HG03060 (cell line): ENCODE measurements around the gene CMIP.

Source experiments
- ATAC-seq: cut with Tn5 transposase; IDR thresholded peaks from one replicate; pipeline ENCODE4 v1.9.1; 2021; ENCODE audit warnings: low read depth, moderate number of reproducible peaks; ENCODE audit not compliant: unreplicated experiment

CMIP gene

DNA sequence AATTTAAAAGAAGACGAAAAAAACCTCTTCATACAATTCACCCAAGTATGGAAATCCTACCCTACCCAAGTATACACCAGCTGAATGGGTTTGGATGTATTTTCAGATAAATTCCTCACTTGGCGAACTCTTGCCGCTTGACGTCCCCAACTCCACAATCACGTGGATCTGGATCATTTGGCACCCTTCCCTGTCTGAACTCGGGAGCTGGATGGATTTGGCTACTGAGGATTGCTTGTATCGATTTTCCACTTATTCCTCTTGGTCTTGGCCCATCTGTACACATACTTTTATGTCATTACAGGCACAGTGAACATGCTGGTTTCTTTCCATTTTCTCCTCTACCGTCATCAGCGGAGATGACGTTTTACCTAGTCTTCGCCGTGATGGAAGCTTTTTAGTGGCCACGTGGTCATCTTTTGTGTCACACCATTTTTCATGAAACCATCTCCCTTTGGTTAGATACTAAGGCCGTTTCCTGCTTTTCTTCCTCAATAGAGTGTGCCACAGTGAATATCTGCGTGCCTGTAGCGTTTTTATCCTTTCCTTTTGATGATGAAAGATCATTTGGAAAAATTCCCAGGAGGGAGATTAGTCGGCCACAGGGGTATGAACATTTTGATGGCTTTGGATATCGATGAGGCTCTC lies 47.1 kb downstream of the CMIP start:
- ATAC-seq, result no peak

DNA sequence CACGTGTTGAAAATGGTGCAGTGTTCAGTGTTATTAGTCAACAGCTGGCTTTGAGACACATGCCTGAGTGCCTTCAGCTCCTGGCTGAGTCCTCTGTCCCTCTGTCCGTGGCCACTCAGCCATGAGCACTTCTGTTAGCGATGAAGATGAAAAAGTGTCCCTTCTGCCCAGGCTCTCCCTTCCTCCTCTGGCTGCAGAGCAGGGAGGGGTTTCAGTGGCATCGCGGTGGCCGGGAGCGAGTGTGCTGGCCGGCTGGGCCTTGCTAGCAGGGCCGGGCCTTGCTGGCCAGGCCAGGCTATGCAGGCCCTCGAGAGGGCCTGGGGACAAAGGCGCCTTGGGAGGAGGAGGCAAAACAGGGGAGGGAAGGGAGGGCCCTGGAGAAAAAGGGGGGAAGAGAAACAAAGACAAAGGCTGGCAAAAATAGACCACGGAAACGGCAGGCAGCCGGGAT lies 47.7 kb downstream of the CMIP start:
- no peak for ATAC-seq

DNA sequence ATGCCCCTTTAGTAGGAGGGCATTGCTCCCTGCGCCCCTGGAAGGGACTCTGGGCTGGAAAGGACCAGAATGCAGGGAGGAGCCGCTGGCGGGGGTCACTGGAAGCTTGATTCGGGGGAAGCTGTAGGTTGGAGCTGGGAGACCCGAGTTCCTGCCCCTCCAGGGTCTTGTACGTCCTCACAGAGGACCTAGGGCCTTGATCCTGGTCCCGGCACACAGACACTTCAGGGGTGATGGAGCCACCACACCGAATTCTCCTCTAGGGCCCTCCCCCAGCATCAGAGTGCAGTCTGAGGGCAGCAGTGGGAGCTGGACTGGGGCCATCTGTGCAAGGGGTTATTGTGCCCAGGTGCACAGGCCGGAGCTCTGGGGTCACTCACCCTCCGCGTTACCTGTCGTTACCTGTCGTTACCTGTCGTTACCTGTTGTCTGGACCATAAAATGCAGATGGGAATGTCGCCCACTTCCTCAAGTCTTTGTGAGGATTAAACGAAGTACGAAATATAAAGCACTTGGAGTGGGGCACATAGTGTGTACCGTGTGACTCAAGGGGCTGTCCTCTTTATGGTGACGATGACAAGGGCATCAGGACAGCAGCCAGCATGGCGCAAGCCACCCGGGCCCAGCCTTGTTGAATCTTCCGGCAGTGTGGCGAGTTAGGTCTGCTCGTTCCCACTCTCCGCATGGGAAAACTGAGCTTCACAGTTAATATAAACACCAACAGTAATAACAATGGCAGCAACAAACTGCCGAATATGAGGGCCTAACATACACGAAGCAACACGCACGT lies 48.6 kb downstream of the CMIP start:
- no peak for ATAC-seq

DNA sequence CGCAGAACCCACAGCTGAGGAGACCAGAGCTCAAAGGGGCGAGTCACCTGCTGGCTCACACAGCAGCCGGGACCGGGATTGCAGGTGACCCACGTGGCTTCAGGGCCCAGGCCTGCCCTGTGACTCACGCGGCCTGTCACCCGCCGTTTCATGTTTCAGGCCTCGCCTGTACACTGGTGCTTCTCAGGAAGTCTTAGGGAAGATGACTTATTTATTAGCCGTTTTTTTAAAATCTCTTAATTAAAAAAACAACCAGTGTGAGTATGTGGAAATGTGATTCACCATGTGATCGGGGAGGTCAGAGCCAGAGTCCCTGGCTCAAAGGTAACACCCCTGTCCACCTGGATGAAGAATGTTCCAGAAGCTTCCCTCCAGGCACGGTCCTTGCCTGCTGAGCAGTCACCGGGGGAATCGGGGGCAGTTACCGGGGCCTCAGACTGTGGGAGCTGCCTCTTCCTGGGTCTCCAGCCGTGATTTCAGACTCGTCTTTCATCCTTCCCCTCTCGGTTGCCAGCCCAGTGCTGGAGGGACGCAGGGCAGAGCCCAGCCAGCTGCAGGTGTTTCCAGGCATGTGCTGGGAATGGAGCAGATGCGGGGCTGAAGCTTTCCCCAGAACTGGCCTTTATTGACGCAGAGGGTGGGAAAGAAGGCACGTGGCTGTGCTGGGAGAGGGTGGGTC lies 49.3 kb downstream of the CMIP start:
- no peak for ATAC-seq

DNA sequence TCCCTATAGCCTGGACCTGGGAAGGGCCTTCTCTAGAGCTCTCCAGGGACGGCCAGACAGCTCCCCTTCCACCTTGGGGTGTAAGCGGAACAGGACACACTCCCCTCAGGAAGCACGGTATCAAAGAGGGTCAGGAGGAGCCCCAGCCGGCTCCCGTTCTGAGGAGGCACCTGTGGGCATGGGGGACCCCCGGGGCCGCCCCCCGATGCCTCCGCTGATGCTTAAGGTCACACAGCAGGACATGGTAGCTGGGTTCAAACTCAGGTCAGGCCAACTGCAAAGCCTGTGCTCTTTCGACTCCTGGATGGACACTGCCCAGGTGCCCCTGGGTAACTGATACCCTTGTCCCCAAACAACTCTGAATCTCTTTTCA lies 49.8 kb downstream of the CMIP start:
- no peak for ATAC-seq

DNA sequence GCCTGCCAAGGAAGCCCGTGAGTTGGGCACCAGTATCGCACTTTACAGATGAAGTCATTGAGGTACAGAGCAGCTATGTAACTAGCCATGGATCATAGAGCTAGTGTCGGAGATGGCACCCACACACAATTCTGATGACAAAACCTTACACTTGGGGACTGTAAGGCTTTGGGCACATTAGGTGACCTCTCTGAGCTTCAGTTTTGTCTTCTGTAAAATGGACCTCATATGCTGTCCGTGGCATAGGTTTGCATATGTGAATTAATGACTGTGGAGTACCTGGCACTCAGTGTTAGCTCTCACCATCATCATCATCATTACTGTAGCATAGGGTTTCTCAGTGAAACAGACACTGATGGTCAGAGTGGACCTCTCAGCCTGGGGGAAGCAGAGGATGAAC lies 50.3 kb downstream of the CMIP start:
- no peak for ATAC-seq

DNA sequence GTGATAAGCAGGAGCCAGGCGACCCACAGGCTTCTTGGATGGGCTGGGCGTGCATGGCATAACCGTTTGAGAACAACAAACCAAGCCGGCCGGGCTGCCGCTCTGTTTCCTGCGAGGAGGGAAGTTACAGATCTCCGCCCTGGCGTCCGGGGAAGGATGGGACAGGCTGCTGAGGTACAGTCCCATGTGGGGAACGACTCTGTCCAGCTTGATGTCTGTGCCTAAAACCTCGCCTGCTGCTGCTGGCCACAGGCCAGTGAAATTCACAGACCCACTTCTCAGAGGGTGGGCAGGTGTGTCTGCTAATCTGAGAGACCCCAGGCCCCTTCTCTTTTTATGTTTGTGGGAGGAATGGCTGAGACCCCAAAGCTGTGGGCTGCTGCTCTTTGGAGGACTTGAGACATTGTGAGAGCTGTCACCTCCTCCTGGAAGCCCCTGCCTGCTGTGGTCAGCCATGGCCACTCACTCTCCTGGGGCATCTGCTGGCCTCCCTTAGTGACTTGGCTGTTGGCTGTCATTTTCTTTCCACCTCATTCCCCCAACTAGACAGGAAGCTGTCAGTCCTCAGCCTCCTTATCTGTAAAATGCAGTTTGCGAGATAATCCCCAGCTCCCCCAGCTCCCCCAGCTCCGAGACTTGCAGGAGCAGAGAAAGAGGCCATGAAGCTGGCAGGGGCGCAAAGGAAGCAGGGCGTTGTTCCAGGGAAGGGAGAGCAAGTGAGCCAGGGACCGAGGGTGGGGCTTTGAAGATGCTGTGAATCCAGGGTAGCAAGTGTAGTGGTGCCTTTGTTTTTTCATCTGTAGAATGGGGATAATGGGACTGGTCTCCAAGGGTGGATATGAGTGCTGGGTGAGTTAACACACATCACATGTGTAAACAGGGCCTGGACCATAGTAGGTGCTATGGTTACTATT lies 51.0 kb downstream of the CMIP start:
- no peak for ATAC-seq

DNA sequence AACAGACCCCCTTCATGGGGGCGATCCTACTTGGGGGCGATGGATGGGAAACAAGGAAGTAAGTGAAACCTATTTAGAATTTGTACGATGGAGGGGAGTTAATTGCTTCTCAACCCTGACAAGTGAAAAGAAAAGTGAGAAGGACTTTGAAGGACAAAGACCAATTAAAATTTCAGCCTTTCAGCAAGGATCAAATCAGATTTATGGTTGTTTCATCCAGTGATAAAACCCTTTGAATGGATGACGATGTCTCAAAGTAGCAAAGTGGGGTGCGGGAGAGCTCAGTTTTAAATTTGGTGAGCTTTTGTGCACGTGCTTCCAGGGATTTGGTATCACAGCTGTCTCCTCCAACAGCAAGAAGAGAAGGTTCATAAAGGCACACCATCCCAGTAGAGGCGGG lies 51.7 kb downstream of the CMIP start:
- ATAC-seq, result no peak

DNA sequence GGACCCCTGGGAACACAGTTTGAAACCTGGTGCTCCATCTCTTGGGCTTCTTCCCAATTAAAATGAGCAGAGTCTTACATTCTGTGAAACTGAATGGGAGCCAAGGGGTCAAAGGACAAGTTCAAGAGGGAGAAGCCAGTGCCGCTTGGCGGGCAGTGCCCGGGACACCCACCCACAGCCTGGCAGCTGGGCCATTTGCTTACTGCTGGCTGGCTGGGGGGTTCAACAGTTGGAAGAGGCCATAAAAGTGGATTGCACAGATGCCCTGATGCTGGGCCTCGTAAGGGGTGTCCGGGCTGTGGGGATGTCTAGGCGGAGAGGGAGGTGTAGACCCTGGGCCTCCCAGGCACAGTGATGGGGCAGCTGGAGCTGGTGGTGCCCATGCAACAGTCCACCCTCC lies 52.1 kb downstream of the CMIP start:
- no peak for ATAC-seq

DNA sequence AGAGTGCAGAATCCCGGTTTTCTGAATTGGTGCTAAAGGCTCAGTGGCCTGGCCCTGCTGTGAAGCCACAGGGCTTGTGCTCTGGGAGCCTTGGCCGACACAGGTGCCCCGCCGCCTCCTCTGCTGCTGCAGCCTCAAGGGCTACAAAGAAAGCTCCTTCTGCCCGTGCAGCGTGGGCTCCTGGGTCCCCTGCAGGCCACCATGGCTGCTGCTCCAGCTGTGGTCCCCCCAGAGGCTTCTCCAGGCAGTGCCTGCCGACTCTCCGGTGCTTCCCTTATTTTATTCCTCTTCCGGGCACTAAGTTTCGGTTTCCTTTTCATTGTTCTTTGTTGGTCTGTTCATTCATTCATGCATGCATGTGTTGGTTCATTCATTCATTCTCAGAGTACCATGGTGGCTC lies 53.1 kb downstream of the CMIP start:
- peak; percentile 50 for ATAC-seq

DNA sequence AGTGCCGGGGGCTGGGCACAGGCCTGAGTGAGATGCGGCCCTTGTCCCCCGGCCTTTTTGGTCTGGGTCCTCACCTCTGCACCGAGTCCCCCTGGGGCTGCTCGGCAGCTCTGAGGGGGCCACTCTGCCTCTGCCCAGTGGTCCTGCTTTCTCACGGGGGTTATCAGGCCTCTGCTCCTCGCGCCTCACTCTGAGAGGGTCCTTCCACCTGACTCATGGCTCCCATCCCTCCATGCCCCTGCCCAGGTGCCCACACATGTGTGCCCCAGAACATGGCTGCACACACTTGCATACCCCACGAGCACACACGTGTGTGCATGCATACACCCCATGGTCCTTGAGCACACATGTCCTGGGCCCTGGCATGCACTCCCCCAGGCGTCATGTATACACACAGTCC lies 53.7 kb downstream of the CMIP start:
- no peak for ATAC-seq

DNA sequence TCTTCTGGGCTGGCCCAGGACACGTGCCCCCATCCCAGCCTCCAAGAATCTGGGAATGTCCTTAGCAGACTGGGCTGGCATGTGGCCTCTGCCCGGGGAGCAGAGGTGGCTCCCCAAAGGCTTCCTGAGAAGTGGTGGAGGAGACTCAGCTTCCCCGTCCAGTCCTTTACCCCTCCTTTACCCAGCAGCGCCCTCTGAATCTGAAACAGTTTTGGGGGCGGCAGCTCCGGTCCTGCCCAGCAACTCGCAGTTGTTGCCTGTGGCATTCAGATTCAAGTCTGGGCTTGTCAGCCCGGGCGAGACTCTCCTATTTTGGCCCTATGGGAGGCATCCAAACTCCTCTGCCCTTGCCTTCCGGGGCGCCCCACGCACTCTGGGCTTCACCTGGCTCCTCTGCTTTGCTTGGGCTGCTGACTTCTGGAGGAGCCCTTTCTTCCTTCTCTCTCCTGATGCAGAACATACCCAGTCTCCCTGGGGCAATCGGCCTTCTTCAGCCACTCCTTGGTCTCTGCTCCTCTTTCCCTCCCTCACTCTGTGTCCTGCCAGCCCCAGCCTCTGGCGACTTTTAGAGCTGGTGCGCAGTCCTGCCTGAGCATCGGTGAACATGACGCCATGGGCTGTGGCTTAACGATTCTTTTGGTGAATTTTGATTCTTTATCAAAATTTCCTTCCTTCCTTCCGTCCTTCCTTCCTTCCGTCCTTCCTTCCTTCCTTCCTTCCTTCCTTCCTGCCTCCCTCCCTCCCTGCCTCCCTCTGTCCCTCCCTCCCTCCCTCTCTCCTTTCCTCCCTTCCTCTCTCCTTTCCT lies 55.2 kb downstream of the CMIP start:
- ATAC-seq, result no peak

DNA sequence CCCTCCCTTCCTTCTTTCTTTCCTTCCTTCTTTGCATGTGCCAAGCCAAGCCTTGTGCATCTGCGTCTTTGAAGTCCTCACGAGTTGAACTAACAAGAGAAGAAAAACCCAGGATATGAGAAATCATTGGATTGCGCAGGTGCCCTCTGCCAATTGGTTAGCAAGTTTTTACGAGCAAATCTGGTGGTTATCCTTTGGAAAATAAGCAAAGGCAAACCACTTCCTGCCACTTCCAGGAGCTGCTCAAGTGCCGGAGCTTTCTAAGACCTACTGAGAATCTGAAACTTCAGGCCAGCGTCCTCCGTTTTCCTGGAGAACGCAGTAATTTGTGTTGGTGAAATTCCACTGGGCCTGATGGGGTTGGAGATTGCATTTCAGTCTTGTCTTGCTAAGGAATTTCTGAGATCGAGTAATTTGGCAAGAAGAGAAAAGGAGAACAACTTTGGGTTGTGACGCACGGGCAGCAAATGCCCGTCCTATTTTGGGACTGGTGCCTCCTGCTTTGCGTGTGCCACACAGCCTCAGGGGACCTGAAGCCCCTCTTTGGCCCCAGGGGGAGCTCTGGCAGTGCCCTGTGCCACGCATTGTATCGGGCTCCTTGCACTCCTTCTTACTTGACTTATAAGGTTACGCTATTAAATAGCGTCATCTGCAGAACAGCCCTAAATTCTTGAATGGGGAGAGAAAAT lies 56.4 kb downstream of the CMIP start:
- no peak for ATAC-seq

DNA sequence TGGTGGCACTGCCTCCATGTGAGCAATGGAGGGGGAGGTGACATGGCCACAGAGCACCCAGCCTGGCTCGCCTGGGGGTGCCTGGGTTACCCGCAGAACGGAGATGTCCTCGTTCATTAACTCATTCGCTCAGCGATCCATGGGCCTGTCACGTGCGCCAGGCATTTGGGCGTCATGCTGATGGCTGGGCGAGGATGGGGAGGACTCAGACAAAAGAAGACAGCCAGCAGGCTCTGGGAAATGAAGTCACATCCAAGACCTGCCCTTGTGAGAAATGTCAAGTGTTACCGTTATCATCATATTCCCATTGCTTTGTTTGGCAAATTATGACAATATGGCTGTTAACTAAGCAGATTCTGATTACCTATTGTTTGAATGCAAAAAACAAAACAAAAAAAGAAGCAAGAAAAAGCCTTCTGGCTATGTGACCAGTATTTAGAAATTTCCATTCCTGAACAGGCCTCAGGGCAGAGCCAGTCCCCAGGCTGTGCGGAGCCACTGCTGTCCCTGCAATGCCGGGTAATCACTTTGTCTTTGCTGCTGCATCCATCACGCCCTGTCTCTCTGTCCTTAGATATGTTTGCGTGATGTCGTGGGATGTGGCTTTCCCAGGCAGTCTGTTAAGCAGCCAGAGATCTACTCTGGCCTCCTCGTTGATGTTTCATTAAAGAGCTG lies 57.9 kb downstream of the CMIP start:
- no peak for ATAC-seq

DNA sequence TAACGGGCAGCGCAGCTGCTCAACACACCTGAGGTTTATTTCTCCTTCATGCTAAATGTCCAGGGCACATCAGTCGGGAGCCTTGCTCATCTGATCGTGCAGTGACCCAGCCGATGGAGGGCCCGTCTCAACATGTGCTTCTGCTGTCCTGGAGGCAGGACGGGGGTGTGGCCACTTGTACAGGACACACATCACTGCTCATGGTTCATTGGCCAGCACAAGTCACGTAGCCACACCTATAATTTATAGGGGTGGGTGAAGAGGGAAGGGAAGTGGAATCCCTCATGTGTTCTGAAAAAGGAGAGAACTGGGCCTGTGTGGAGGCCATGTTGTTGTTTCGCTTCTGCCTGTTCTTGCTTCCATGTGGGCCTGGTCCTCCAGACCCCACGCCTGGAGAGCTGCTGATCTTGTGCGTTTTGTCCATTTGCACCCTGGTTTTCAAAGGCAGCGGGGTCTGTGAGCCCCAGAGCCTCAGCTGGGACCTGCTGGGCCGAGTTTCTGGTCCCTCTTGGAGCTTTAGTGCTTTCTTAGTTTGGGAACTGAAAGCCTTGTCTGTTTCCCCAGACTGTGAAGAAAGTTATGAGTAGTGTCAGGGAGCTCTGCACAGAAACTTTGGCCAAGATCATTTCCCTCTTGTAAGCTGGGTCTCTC lies 60.5 kb downstream of the CMIP start:
- ATAC-seq, result no peak

DNA sequence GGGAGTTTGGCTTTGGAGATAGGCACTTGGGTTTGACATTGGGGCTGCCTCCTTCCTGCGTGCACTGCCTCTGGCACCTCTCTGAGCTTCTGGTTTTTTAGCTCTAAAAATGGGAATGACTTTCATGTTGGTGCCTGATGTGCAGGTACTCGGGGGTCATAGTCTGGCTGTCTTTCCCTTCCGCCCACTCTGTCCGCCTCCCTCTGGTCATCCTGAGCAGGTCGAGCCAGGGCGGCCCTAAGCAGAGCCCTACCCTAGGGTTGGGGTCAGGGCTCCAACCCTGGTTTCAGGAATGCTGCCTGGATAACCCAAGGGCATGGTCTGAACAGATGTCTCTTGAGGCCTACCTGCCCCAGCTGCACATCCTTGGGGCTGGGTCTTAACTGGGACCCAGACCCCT lies 64.8 kb downstream of the CMIP start:
- no peak for ATAC-seq

DNA sequence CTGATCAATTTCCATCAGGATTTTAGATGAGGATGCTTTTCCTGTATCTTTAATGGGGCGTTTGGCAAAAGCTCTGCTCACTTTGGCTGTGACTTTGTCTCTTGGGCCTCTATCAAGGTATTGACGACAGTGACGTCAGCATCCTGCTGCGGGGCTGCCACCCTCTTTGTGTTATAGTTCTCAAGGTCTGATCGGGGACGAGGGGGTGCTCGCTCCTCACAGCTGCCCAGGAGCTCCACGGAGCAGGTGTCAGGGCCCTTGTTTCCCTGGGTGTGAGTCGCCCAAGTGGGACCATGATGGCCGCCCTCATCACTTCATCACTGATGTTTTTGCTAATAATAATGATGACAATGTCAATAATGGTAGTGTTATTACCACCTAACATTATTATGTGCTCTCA lies 65.4 kb downstream of the CMIP start:
- ATAC-seq, result no peak

DNA sequence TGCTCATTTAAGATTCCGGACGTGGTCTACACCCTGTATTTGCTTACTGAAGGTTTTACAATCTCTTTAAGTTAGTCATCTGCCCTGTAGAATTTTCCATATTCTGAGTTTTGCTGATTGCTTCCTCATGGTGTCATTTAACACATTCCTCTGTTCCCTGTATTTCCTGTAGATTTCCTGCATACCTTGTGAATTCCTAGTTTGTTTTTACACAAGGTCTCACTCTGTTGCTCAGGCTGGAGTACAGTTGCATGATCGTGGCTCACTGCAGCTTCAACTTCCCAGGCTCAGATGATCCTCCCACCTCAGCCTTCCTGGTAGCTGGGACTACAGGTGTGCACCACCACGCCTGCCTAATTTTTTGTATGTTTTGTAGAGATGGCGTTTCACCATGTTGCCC lies 66.8 kb downstream of the CMIP start:
- no peak for ATAC-seq
